ENCODE results near the gene CTU1. TPM values are rescaled to one million over a fixed set of nuclear protein-coding genes. Genes with fewer than 3 reads are reported as not detected.

CTU1 gene
- total and polyA plus RNA-seq, 12 donors: 2.0 to 5.6 (median 3.2) TPM

GRCh38 chr19:51060336-51060735, 47.9 kb downstream of the CTU1 start:
- H3K4me3 ChIP-seq: no peak overlapping the region
- intact Hi-C loops (cut with DNase I): no loop called here
- ATAC-seq (no peak), DNase-seq (no peak)
- H3K36me3 ChIP-seq: no peaks in the 10 kb centered on the region
- WGBS, 2 donors: 63% methylated on average over 4 of the region's 4 CpGs
- no peak overlapping the region for H3K27ac ChIP-seq
- TF ChIP-seq CTCF (IDR thresholded peaks at IDR 0.05): no peak
- H3K4me1 ChIP-seq: peaks cover 0 to 12% (median 8%) of the 10 kb centered on the region in 9 donors
- H3K27me3 ChIP-seq: peaks cover 0 to 41% (median 20%) of the 10 kb centered on the region in 7 donors
- H3K9me3 ChIP-seq: no peaks in the 10 kb centered on the region

- Histone ChIP-seq H3K27ac (no peak overlapping the region), H3K27me3 (peaks cover 0 to 40% (median 16%) of the 10 kb centered on the region in 7 donors), H3K9me3 (no peaks in the 10 kb centered on the region), H3K4me3 (no peak overlapping the region), H3K4me1 (peaks cover 0 to 6% (median 3%) of the 10 kb centered on the region in 9 donors), H3K36me3 (no peaks in the 10 kb centered on the region)
- no peak for TF ChIP-seq CTCF (IDR thresholded peaks at IDR 0.05)
- no peak for DNase-seq
- 79 to 81% methylated on average over 7 of the region's 7 CpGs for WGBS, 2 donors
- no peak for ATAC-seq
- intact Hi-C loops (cut with DNase I): no loop called here
These were observed 48.5 kb downstream of the CTU1 start for GRCh38 chr19:51059715-51060114.

GRCh38 chr19:51055866-51056265, 52.3 kb downstream of the CTU1 start:
- TF ChIP-seq CTCF (IDR thresholded peaks at IDR 0.05): no peak
- no peaks in the 10 kb centered on the region for H3K9me3 ChIP-seq
- ATAC-seq (no peak), DNase-seq (no peak)
- H3K27me3 ChIP-seq: peaks cover 0 to 40% (median 19%) of the 10 kb centered on the region in 7 donors
- H3K27ac ChIP-seq: no peak overlapping the region
- H3K4me3 ChIP-seq: no peak overlapping the region
- H3K4me1 ChIP-seq: no peaks in the 10 kb centered on the region
- intact Hi-C loops (cut with DNase I): no loop called here
- no peaks in the 10 kb centered on the region for H3K36me3 ChIP-seq

Other genes with a start within 250 kb of the CTU1 start
- not detected for gene KLK2, start 235.0 kb downstream of the CTU1 start, total RNA-seq
- not detected for gene KLK2, start 235.0 kb downstream of the CTU1 start, polyA plus RNA-seq
- not detected for gene KLK4, start 197.0 kb downstream of the CTU1 start, total RNA-seq
- not detected for gene KLK4, start 197.0 kb downstream of the CTU1 start, polyA plus RNA-seq
- gene KLK5, start 155.4 kb downstream of the CTU1 start, total RNA-seq: not detected
- gene KLK5, start 155.4 kb downstream of the CTU1 start, polyA plus RNA-seq: not detected
- gene KLK6, start 138.8 kb downstream of the CTU1 start, total RNA-seq: not detected
- not detected for gene KLK6, start 138.8 kb downstream of the CTU1 start, polyA plus RNA-seq
- not detected for gene KLK7, start 124.5 kb downstream of the CTU1 start, total RNA-seq
- under 1 TPM in 1 of 2 donors, not detected in 1; 0.04 TPM for gene KLK7, start 124.5 kb downstream of the CTU1 start, polyA plus RNA-seq
- not detected for gene KLK8, start 106.8 kb downstream of the CTU1 start, total RNA-seq
- gene KLK8, start 106.8 kb downstream of the CTU1 start, polyA plus RNA-seq: not detected
- 1 to 10 TPM in 1 of 10 donors, under 1 TPM in 4, not detected in 5; 0.16 to 1.8 (median 0.38) TPM for gene KLK10, start 88.7 kb downstream of the CTU1 start, total RNA-seq
- gene KLK10, start 88.7 kb downstream of the CTU1 start, polyA plus RNA-seq: under 1 TPM in 1 of 2 donors, not detected in 1; 0.49 TPM
- under 1 TPM in 4 of 10 donors, not detected in 6; 0.27 to 0.46 (median 0.36) TPM for gene KLK11, start 81.8 kb downstream of the CTU1 start, total RNA-seq
- gene KLK11, start 81.8 kb downstream of the CTU1 start, polyA plus RNA-seq: under 1 TPM; 0.51 to 0.59 TPM
- gene KLK12, start 73.4 kb downstream of the CTU1 start, total RNA-seq: not detected
- gene KLK12, start 73.4 kb downstream of the CTU1 start, polyA plus RNA-seq: not detected
- gene KLK13, start 43.3 kb downstream of the CTU1 start, total RNA-seq: under 1 TPM in 1 of 10 donors, not detected in 9; 0.32 TPM
- 1 to 10 TPM in 1 of 2 donors, not detected in 1; 1.3 TPM for gene KLK13, start 43.3 kb downstream of the CTU1 start, polyA plus RNA-seq
- 1 to 10 TPM in 1 of 10 donors, under 1 TPM in 5, not detected in 4; 0.26 to 1.2 (median 0.58) TPM for gene KLK14, start 25.5 kb downstream of the CTU1 start, total RNA-seq
- under 1 TPM; 0.20 to 0.44 TPM for gene KLK14, start 25.5 kb downstream of the CTU1 start, polyA plus RNA-seq
- 1 to 10 TPM in 6 of 10 donors, under 1 TPM in 3, not detected in 1; 0.41 to 7.0 (median 1.1) TPM for gene SIGLEC9, start 16.5 kb upstream of the CTU1 start, total RNA-seq
- gene SIGLEC9, start 16.5 kb upstream of the CTU1 start, polyA plus RNA-seq: 1 to 10 TPM; 1.0 to 1.8 TPM
- 1 to 10 TPM in 2 of 10 donors, under 1 TPM in 6, not detected in 2; 0.15 to 2.9 (median 0.56) TPM for gene SIGLEC7, start 33.9 kb upstream of the CTU1 start, total RNA-seq
- gene SIGLEC7, start 33.9 kb upstream of the CTU1 start, polyA plus RNA-seq: 1 to 10 TPM; 1.2 to 1.3 TPM
- 10 to 100 TPM in 1 of 10 donors, 1 to 10 TPM in 6, under 1 TPM in 3; 0.51 to 16.6 (median 1.8) TPM for gene CD33, start 116.7 kb upstream of the CTU1 start, total RNA-seq
- 1 to 10 TPM; 2.1 to 5.0 TPM for gene CD33, start 116.7 kb upstream of the CTU1 start, polyA plus RNA-seq
- not detected for gene SIGLECL1, start 142.7 kb upstream of the CTU1 start, total RNA-seq
- gene SIGLECL1, start 142.7 kb upstream of the CTU1 start, polyA plus RNA-seq: not detected
- under 1 TPM in 1 of 10 donors, not detected in 9; 0.19 TPM for gene IGLON5, start 203.2 kb upstream of the CTU1 start, total RNA-seq
- gene IGLON5, start 203.2 kb upstream of the CTU1 start, polyA plus RNA-seq: under 1 TPM in 1 of 2 donors, not detected in 1; 0.14 TPM
- 1 to 10 TPM in 1 of 10 donors, under 1 TPM in 9; 0.33 to 1.3 (median 0.45) TPM for gene VSIG10L, start 233.7 kb upstream of the CTU1 start, total RNA-seq
- gene VSIG10L, start 233.7 kb upstream of the CTU1 start, polyA plus RNA-seq: 1 to 10 TPM; 1.6 TPM

Data from heart right ventricle (tissue), 16 donors.